HG03095 (cell line): Measurements from ENCODE around the gene CCDC188.
"Not testable (repeated sequence)": the region's sequence is repeated elsewhere in the genome, so short reads cannot be mapped to it uniquely, and the experiment has no call there.

Experiments used
- ATAC-seq: cut with Tn5 transposase; IDR thresholded peaks from one replicate; pipeline ENCODE4 v1.9.1; 2021; ENCODE audit warnings: moderate library complexity; ENCODE audit not compliant: unreplicated experiment

The CCDC188 gene

DNA sequence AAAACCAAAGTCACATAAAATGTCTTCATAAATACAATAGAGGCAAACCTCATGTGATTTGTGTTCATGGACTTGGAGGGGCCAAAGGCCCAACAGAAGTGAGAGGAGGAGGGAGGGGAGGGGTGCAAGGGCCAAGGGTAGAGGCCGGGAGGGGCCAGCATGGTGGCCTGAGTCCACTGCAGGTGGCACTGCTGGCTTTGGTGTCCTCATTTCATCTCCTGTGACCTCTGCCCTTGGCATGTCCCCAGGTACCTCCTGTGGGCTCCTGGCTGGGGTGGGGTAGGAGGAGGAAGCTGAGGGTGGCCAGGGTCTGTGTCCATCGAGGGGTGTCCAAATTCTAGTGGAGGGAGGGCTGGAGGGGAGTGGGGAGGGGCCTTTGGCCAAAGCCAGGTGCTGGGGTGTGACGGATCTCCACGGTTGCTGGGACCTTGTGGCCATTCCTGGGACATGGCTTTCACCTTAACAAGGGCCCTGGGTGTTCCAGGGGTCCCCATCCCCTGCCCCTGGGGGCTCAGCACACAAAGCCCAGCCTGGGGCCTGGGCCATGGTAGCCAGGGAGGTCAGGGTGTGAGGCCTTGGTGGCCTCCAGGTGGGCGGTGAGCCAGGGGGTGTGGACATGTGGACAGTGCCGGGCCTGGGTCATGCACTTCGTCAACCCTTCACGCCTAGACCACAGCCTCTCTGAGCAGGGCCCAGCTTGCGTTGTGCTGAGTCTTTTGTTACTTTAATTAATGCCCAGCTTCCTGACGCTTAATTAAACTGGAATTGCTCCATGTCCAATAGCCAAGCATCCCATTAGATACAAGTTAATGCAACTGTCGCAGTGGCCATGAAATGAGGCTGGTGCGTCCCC, 20.7 kb upstream of the CCDC188 start:
- ATAC-seq: no peak

DNA sequence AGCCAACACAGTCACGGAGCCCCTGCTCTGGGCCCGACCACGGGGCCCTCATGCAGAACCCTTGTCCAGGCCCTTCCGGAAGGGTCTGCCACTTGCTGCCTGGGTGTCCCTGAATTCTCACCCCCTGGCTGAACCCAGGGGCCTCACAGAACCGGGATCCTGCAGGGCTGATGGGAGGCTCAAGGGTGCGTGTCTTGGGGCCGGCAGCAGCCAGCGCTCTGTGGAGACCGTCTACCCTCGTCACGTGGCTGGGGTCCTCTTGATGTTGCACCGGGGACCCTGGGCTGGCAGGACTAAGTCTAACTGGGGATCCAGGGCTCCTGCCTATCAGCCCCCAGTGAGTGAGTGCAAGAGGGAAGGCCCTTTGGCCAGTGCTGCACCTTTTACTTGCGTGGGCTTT, 19.3 kb upstream of the CCDC188 start:
- no peak for ATAC-seq

DNA sequence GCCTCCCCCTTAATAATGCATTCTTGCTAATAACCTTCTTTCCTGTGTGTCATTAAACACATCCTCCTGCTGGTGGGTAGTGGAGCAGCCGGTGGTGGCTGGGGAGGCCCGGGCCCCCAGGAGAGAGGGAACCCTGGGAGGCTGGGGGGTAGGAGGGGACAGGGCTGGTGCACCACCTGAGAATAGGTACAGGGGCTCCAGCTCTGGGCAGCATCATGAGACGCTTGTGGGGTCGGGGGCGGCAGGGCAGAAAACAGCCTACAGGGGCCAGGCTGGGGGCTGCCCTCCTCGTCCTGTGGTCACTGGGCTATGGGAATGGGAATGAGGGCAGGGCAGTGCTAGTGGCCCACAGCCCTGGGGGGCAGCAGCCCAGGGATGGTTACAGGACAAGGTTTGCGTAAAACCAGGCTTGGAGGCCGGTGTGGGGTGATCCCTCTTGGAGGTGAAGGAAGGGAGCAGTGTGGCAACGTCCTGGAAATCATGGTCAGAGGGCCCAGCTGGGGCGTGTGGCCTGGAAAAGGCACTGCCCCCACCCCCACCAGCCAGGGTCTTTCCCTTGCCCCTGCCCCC, 18.5 kb upstream of the CCDC188 start:
- ATAC-seq: no peak

DNA sequence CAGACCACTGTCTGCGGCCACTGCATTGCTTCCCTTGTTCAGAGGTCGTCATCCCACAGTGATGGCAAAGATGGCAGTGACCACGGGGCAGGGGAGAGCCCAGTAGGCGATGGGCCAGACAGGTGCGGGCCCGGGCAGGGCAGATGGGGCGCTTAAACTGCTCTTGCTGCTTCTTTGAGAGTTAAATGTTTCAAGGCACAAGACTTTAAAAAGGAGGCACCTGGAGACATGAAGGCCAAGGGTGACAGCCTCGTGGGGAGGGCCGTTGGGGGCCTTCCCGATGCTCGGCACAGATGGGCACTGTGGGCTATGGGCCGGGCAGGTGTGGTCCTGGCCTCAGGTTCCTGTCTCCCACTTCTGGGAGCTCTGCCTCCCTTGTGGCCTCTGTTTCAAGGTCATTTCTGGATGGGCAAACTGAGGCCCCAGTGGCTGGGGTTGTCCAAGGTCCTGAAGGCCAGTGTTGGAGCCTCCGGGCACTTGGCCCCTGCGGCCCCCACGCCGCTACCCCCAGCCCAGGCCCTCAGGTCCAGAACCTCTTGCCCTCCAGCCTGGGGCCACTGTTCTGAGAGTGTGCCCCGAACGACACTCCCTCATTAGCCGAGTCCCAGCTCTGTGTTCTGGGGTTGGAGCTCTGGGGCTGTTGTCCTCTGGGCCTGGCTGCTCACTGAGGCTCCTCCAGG, 16.9 kb upstream of the CCDC188 start:
- ATAC-seq: no peak

DNA sequence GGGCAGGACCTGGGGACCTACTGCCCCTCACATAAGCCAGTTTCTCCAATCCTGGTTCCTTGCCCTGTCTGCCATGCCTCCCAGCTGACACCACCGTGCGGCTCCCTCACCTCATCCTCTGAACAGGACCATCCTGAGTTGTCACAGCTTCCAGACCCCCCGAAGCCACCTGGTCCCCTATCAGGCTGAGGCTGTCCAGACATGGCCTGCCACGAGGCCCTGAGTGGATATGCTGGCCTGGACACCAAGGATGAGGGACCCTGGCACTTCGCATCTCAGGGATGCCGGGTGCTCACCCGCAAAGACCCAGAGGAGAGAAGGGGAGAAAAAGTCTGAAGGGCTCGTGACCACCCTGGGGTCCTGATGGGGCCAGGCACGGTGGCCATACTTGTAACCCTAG, 15.8 kb upstream of the CCDC188 start:
- no peak for ATAC-seq

DNA sequence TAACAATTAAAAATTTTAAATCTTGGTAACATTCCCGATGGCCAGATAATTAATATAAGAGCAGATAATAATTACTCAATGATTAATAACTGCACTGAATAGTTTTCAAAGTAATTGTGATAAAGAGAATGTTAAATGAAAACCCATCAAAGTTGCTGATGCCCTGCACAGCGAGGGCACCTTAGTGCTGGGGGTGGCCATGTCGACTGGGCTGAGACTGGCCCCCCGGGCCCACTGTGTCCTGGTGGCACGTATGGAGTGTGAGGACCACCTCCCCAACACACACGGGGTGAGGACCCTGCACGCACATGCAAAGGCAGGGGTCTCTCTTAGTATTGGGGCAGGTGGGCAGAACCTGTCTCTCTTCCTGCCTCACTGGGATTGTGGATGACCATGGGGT, 15.1 kb upstream of the CCDC188 start:
- ATAC-seq: no peak

DNA sequence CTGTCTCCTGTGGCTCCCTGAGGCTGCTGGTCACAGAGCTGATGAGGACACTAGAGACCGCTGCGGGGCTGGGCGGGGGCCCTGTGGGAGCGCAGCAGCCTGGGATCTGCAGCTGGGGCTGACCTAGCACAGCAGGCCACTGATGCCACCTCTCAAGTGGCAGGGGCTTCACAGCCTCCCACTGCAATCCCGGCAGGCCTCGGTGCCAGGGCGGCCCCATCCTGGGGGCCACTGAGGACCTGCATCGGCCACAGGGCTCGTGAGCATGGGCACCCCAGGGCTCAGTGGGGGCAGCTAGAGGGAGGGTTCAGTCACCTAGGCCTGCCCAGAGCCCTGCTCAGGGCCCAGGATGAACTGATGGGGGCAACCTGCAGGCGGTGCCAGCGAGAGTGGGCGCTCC, 14.6 kb upstream of the CCDC188 start:
- ATAC-seq: no peak

DNA sequence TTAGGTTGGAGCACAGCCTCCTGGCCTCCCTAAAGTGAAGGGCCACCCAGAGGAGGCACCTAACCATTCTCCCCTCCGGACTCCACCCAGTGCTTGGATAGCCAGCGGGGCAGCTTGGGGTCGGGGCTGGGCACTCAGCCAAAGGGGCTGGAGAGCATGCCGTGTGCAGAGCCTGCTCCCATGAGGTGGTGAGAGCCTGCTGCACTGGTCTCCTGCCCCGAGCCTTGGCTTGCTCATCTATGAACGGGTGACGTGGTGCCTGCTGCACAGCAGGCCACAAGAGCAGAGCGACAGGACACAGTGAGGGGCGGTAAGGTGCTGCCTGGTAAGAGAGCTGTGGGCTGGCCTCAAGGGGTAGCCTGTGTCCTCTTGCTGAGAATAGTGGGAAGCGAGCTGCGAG, 14.0 kb upstream of the CCDC188 start:
- ATAC-seq: no peak

DNA sequence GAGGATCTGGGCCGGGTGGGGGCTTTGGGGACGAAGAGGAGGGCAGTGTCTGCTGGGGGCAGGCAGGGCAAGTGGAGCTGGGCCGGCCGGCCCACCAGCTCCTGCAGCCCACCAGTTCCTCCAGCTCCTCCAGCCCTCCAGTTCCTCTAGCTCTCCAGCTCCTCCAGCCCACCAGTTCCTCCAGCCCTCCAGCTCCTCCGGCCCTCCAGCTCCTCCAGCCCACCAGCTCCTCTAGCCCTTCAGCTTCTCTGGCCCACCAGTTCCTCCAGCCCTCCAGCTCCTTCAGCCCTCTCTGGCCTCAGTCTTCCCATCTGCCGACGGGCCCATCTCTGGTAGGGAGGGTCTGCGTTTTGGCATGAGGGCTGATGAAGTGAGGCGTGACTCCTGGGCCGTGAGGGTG, 9.2 kb upstream of the CCDC188 start:
- ATAC-seq: no peak

DNA sequence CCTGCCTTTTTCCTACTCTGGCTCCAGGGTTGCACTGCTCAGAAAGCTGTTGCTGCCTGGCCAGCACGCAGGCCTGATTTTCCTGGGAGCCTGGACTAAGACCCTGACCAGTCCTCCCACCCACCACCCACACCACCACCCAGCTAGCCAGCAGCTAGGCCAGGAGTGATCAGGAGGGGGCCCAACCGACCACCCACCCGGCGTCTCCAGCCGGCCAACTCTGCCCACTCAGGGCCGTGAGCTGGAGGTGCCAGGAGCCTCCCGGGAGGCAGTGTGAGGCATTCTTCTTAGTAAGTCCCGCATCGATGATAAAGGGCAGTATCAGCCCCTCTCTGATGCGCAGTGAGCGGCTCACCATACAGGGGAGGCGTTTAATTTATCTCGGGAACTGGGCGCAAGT, 8.7 kb upstream of the CCDC188 start:
- not testable (repeated sequence) for ATAC-seq

DNA sequence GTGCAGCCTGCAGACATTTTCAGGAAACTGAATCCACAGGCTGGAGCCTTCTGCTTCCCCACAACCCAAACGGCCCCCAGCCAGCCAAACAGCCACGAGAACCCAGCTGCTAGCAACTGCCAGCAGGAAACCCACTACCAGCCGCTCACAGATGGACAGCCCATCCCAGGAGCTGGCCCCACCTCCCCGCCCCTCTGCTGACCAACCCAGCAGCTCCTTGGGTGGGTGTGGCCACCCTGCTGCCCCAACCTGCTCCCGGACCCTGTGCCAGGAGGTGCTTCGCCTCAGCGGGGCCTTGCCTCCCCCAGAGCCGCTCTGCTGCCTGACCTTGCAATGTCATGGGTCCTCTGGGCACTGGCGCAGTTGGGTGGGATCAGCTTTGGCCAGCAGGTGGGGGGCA, 8.2 kb upstream of the CCDC188 start:
- no peak for ATAC-seq

DNA sequence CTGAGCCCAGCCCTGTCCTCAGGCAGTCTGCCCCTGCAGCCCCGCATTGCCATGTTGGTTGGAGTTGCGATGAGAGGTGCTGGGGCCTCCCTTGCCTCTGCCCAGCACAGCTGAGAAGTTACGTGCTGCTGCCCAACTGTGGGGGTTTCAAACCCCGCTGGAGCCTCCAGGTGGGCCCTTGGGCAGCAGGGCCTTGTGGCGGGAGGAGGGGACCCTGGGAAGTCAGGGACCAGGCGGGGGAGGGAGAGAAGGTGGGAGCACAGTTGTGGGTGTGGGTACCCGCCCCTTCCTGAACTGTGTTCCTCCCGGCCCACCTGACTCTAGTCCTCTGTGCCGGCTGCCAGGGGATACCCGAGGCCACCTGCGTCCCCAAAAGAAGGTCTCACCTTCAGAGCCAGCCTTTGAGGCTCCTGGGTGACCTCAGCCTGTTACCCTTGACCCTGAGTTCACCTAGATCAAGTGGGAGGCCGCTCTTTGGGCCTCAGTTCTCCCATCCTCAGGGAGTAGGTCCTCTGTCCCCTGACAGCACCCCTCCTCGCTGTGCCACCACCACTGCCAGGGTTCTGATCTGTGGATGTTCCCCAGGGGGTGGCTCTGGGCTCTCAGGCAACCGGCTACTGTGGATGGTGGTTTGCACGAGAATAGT, 7.7 kb upstream of the CCDC188 start:
- ATAC-seq: no peak

DNA sequence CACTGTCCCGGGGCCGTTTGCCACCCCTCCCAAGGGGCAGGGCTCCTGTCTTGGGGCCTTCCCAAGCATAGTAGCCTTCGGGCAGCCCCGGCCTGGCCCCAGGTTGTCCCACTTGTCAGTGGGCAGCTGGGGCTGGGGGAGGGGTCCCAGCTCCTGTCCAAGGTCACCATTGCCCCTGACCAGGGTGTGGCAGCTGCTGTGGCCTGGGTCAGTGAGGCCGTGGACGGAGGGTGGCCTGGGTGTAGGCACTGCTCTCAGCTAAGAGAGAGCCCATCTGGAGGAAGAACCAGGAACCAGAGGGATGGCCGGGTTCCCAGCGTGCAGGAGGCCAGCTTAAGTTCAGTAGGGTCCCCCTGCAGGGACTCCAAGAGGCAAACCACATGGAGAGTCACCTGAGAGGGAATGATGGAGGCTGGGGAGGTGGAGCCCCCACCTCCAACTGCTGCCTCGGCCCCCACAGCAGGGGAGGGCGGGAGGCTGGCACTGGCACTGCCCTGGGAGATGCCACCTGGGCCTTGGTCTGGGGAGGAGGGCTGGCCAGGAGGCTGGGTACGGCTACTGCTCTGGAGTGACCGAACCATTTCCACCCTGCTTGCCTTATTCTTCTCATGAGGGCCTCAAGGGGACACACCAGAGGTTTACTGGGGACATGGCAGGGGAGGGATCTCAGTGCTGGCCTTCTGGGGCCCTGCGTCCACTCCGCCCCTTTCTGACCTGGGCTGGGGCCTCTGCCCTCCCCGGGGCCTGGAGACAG, 6.8 kb upstream of the CCDC188 start:
- no peak for ATAC-seq

DNA sequence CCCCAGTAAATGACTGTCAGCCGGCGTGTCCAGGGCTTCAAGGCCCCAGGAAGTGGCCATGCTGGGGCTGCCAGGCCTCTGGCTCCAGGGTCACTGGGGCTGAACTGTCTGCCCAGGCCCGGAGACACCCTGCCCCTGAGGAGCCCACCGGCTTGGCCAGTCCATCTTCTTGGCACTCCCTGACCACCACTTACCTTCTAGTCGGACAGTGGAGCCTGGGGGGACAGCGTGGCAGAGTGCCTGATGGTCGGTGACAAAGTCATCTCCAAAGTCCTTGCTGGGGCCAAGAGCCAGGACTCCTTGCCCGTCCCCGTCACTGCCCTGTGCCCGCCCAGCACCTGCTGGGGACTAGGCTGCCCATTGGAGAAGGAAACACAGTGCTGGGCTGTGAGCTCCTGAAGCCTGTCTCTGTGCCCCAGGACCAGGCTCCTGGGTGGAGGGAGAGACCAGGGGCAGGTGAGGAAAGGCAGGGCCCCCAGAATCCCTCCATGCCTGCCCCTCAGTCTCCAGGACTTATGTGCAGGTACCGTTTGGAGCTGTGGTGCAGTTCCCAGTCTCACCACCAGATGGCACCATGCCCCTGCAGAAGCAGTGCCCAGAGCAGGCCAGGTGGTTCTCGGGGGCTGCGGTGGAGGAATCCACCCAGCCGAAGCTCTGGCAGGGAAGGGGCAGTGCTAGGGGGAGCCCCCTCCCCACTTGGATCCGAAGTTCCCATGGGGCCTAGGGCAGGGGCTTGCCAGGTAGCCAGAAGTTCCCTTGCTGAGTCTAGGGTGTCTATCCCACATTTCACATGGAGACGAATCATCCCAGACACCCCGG, 6.0 kb upstream of the CCDC188 start:
- ATAC-seq: no peak

DNA sequence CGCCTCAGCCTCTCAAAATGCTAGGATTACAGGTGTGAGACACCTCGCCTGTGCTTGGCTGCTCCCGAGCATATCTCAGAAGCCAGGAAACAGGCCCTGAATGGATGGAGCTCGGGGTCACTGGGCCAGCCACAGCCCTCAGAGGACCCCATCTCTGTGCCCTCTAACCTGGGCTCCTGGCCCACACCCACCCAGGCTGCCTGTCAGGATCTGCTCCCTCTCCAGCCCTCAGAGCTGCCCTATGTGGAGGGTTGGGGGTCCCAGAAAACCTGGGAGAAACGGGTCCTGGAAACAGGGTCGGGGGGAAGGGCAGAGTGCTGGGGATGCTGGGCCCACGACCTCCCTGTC, 5.2 kb upstream of the CCDC188 start:
- ATAC-seq: no peak

DNA sequence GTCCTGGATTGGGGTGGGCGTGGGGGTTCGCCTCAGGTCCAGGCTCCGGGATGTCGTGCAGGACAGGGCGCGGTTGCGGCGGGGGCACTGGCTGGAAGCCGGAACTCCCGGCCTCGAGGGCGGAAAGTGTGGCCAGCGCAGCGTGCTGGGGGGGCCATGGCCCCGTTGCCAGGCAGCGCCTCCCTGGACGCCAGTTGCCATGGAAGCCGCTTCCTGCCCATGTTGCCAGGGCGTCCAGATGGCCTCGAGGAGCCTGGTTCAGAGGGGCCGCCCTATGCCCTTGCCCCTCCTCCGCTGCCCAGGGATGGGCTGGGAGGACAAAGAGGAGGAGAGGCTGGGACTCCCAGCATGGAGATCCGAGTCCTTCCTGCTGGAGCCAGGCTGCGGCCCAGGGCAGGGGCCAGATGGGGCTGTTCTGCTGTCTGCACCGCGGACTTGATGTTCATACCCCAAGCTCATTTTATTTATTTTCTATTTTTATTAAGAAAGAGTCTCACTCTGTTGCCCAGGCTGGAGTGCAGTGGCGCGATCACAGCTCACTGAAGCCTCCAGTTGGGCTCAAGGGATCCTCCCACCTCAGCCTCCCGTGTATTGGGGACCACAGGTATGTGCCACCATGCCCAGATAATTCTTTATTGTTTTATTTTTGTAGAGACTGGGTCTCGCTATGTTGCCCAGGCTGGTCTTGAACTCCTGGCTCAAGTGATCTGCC, 4.6 kb upstream of the CCDC188 start:
- no peak for ATAC-seq

DNA sequence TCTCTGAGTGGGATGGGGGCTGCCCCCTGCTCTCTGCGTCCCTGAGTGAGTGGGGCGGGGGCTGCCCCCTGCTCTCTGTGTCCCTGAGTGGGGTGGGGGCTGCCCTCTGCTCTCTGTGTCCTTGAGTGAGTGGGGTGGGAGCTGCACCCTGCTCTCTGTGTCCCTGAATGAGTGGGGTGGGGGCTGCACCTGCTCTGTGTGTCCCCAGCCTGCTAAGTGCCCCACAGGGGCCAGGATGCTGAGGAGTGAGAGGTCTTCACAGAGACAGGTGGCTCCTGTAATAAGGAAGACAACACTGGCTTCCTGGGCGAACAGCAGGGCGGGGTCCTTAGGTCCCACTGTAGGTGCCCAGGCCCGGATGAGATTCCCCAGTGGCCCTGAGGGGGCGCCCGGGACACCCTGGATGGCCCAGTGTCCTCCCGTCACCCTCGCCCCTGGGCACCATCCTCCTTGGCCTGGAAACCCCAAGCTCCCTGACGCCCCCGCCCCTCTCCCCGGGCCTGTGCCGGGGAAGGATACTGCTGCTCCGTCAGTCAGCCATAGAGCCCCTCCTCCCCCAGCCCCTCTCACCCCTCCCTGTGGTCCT, 3.8 kb upstream of the CCDC188 start:
- no peak for ATAC-seq

DNA sequence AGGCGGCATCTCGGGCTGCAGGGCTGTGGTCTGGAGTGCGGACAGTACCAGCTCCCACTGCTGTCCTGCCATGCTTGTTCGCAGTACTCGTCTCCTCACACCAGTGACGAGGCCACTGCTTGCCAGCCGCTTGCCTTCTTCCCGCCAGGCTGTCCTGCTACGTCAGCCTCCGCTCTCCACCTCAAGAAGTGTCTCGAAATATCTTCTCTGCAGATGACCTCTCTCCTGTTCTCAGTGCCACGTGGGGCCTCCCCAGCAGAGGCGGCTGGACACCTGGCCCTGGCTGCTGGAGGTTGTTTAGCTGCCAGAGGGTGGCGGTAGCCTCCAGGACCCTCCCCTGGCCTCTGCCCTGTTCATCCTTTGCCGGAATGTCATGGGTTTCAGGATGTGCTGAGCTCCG, 3.1 kb upstream of the CCDC188 start:
- no peak for ATAC-seq

DNA sequence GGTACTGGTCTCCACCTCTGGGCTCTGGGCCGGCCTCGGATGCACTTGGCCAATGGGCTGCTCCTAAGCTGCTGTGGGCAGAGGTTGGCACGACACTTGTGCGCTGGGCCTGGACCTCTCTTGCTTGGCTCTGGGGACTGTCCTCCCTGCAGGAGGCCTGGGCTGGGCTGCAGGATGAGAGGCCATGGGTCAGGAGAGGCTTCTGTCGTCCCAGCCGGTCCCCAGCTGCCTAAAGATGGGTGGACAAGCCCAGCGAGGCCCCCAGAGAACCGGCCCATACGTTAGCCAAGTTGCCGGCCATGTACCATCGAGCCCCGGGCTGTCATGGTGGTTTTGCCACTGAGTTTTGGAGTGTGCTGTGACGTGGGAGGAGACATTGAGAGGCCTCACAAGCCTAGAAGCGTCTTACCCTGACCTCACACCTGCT, 1.6 kb upstream of the CCDC188 start:
- ATAC-seq: no peak
